Stimulated activated CD8-positive, alpha-beta memory T cell treated with anti-CD3 and anti-CD28 coated beads, Interleukin-15, amount 100 ng/mL, for 48 hours (primary cell): ENCODE measurements around the gene NID2.

Source experiments
- DNase-seq, 2 donors: peaks; one replicate each; pipeline ENCODE4 v3.0.0-alpha.2; 2020; ENCODE audit warnings: low read depth in 2 of 2

Gene NID2

GRCh38 chr14:52031781-52032180 is 37.1 kb downstream of the NID2 start:
- DNase-seq = no peak

GRCh38 chr14:52029881-52030280 is 39.0 kb downstream of the NID2 start:
- DNase-seq = no peak

- DNase-seq = no peak
Measured at GRCh38 chr14:52026901-52027300, 42.0 kb downstream of the NID2 start.

GRCh38 chr14:52026017-52026660 is 42.7 kb downstream of the NID2 start:
- no peak for DNase-seq

- DNase-seq = no peak
Measured at GRCh38 chr14:52025310-52025709, 43.5 kb downstream of the NID2 start.

- DNase-seq = no peak
Measured at GRCh38 chr14:52023518-52023917, 45.3 kb downstream of the NID2 start.

GRCh38 chr14:52021957-52022600 is 46.8 kb downstream of the NID2 start:
- DNase-seq = no peak

GRCh38 chr14:52020866-52021717 is 47.8 kb downstream of the NID2 start:
- DNase-seq = no peak

GRCh38 chr14:52020161-52020714 is 48.6 kb downstream of the NID2 start:
- DNase-seq = no peak

GRCh38 chr14:52018970-52019369 is 49.9 kb downstream of the NID2 start:
- DNase-seq = no peak

- no peak for DNase-seq
Measured at GRCh38 chr14:52018252-52018651, 50.6 kb downstream of the NID2 start.

GRCh38 chr14:52015411-52016030 is 53.3 kb downstream of the NID2 start:
- no peak for DNase-seq

- DNase-seq = no peak
Measured at GRCh38 chr14:52014601-52015267, 54.1 kb downstream of the NID2 start.

- no peak for DNase-seq
Measured at GRCh38 chr14:52013984-52014600, 54.8 kb downstream of the NID2 start.

- no peak for DNase-seq
Measured at GRCh38 chr14:52012635-52013034, 56.2 kb downstream of the NID2 start.

GRCh38 chr14:52011523-52011922 is 57.3 kb downstream of the NID2 start:
- no peak for DNase-seq

- no peak for DNase-seq
Measured at GRCh38 chr14:52010173-52010693, 58.6 kb downstream of the NID2 start.

GRCh38 chr14:52008136-52008535 is 60.7 kb downstream of the NID2 start:
- no peak for DNase-seq

GRCh38 chr14:52007637-52008036 is 61.2 kb downstream of the NID2 start:
- DNase-seq = no peak

GRCh38 chr14:52007211-52007610 is 61.6 kb downstream of the NID2 start:
- no peak for DNase-seq

GRCh38 chr14:52006361-52006760 is 62.5 kb downstream of the NID2 start:
- no peak for DNase-seq
